GM12872 (cell line): Measurements from ENCODE around the gene NAGPA.

Experiments used
- CTCF ChIP-seq: IDR thresholded peaks from 3 replicates; pipeline ENCODE4 v1.5.1; 2011; ENCODE audit warnings: low read depth, mild to moderate bottlenecking, low read length, moderate library complexity; ENCODE audit not compliant: insufficient read depth

The NAGPA gene

GRCh38 chr16:5033256-5034166, at the start of gene NAGPA:
NAGPA (minus strand) TSS chr16:5033935; CDS start chr16:5033914, 21 bp downstream.
- TF ChIP-seq CTCF: no peak

- no peak for TF ChIP-seq CTCF
Observed at GRCh38 chr16:5078626-5079025, 44.9 kb upstream of the NAGPA start.

- no peak for TF ChIP-seq CTCF
Observed at GRCh38 chr16:5077304-5077703, 43.6 kb upstream of the NAGPA start.

GRCh38 chr16:5075637-5076036, 41.9 kb upstream of the NAGPA start:
- TF ChIP-seq CTCF: no peak

- TF ChIP-seq CTCF: no peak
Observed at GRCh38 chr16:5073279-5073629, 39.5 kb upstream of the NAGPA start.

GRCh38 chr16:5072334-5073278, 38.9 kb upstream of the NAGPA start:
- TF ChIP-seq CTCF: no peak

GRCh38 chr16:5071681-5072333, 38.1 kb upstream of the NAGPA start, which contains the start of gene ALG1:
ALG1 (plus strand) TSS chr16:5071843; CDS start chr16:5071850, 7 bp downstream.
- no peak for TF ChIP-seq CTCF
